HCT116 (cell line): ENCODE results near the gene MPEG1. TPM values are rescaled to one million over a fixed set of nuclear protein-coding genes. Genes with fewer than 3 reads are reported as not detected.

Experiments
- ATAC-seq: fragments of 200-7000 bp; cut with Tn5 transposase; 2 replicates; pipeline ENCODE4 v1.9.1; 2020; ENCODE audit warnings: mild to moderate bottlenecking, moderate library complexity
- BruUV-seq: library from RNA; stranded (reverse); fragments of 400-500 nt; replicated peaks from 2 replicates; lab custom pipeline; 2021; lab: Mats Ljungman, UMichigan
- CTCF ChIA-PET: fragments of 300-600 bp; sonication (Branson Sonifier 250); formaldehyde crosslinking; loops from one replicate; lab custom pipeline; 2021; ENCODE audit warnings: antibody characterized with exemption; lab: Charles Lee
- POLR2A ChIA-PET: fragments of 300-600, 350-600 bp; sonication (Branson Sonifier 250); formaldehyde crosslinking; loops from one replicate; lab custom pipeline; 2021; ENCODE audit warnings: antibody characterized with exemption; lab: Charles Lee
- RAD21 ChIA-PET, 2 experiments: fragments of 300-600 bp; sonication (Branson Sonifier 250); formaldehyde crosslinking; loops; one replicate each; lab custom pipeline; 2023; ENCODE audit warnings: low total read pairs in 2 of 2; ENCODE audit not compliant: uncharacterized antibody in 2 of 2, unreplicated experiment in 2 of 2, low non-redundant PET in 1 of 2; lab: Charles Lee
- DNase-seq: peaks from one replicate; pipeline ENCODE4 v3.0.0-alpha.2; 2010; ENCODE audit warnings: low read depth, low spot score
- H2AFZ ChIP-seq: fragments of 200-600 bp; shearing (Covaris generic), sonication (generic); 2 replicates; pipeline ENCODE4 v1.6.1; 2017; ENCODE audit warnings: low read depth, mixed run types, mixed read lengths, antibody characterized with exemption, low read length; ENCODE audit not compliant: poor library complexity, severe bottlenecking
- H3K27ac ChIP-seq: 2 replicates; pipeline ENCODE4 v1.5.1; 2012; ENCODE audit warnings: low read depth, low read length
- H3K27me3 ChIP-seq: fragments of 200-600 bp; sonication (generic); 2 replicates; pipeline ENCODE4 v1.6.1; 2016; ENCODE audit warnings: mixed run types, low read length, mixed read lengths; ENCODE audit not compliant: insufficient read depth
- H3K36me3 ChIP-seq, 2 experiments: fragments of 200-500 bp in 1 of 2; fragments of 200-600 bp in 1 of 2; sonication (Bioruptor generic) in 1 of 2; sonication (generic) in 1 of 2; 2 replicates each; pipeline versions ENCODE4 v1.5.1 to v1.6.1; 2014 to 2016; ENCODE audit warnings: low read length in 2 of 2, inconsistent platforms in 1 of 2, mixed read lengths in 1 of 2, mixed run types in 1 of 2; ENCODE audit not compliant: insufficient read depth in 2 of 2, control insufficient read depth in 1 of 2
- H3K4me1 ChIP-seq, 2 experiments: fragments of 200-600 bp in 1 of 2; sonication (generic) in 1 of 2; 2 replicates each; pipeline versions ENCODE4 v1.5.1 to v1.6.1; 2012 to 2017; ENCODE audit warnings: low read length in 2 of 2, inconsistent platforms in 1 of 2, mild to moderate bottlenecking in 1 of 2, mixed read lengths in 1 of 2, mixed run types in 1 of 2, moderate library complexity in 1 of 2; ENCODE audit not compliant: insufficient read depth in 2 of 2, control insufficient read depth in 1 of 2
- H3K4me2 ChIP-seq: fragments of 200-600 bp; sonication (generic); 2 replicates; pipeline ENCODE4 v1.6.1; 2017; ENCODE audit warnings: mixed run types, low read length, mixed read lengths
- H3K4me3 ChIP-seq, 2 experiments: fragments of 200-600 bp in 1 of 2; sonication (generic) in 1 of 2; replicated peaks in 1 of 2; 2 replicates each; pipeline ENCODE4 v1.5.1; 2011 to 2016; ENCODE audit warnings: low read length in 2 of 2, control low read depth in 1 of 2, low read depth in 1 of 2, mild to moderate bottlenecking in 1 of 2, mixed read lengths in 1 of 2, mixed run types in 1 of 2
- H3K79me2 ChIP-seq: fragments of 200-600 bp; sonication (generic); 2 replicates; pipeline ENCODE4 v1.6.1; 2017; ENCODE audit warnings: mild to moderate bottlenecking, mixed run types, low read length, moderate library complexity, mixed read lengths; ENCODE audit not compliant: insufficient read depth
- H3K9ac ChIP-seq: fragments of 200-600 bp; sonication (generic); 2 replicates; pipeline ENCODE4 v1.6.1; 2016; ENCODE audit warnings: low read length, mixed read lengths
- H3K9me2 ChIP-seq: fragments of 200-600 bp; sonication (generic), shearing (Covaris generic); 2 replicates; pipeline ENCODE4 v1.6.1; 2017; ENCODE audit warnings: mixed run types, mild to moderate bottlenecking, moderate library complexity; ENCODE audit not compliant: insufficient read depth
- H3K9me3 ChIP-seq, 2 experiments: fragments of 200-500 bp in 1 of 2; fragments of 200-600 bp in 1 of 2; sonication (Bioruptor generic) in 1 of 2; sonication (generic) in 1 of 2; 2 replicates each; pipeline ENCODE4 v1.6.1; 2014 to 2017; ENCODE audit warnings: low read length in 2 of 2, mixed read lengths in 2 of 2, inconsistent platforms in 1 of 2, low read depth in 1 of 2, mild to moderate bottlenecking in 1 of 2, mixed run types in 1 of 2, moderate library complexity in 1 of 2; ENCODE audit not compliant: control insufficient read depth in 1 of 2, insufficient read depth in 1 of 2
- H4K20me1 ChIP-seq: fragments of 200-600 bp; sonication (generic), shearing (Covaris generic); 2 replicates; pipeline ENCODE4 v1.6.1; 2017; ENCODE audit warnings: mixed run types, mild to moderate bottlenecking, moderate library complexity; ENCODE audit not compliant: insufficient read depth
- ATF3 ChIP-seq: IDR thresholded peaks from 2 replicates; pipeline ENCODE4 v1.6.1; 2012
- CEBPB ChIP-seq: IDR thresholded peaks from 2 replicates; pipeline ENCODE4 v1.6.1; 2012; ENCODE audit warnings: low read depth
- ELF1 ChIP-seq: IDR thresholded peaks from 2 replicates; pipeline ENCODE4 v1.6.1; 2012; ENCODE audit warnings: low read depth, borderline replicate concordance
- JUND ChIP-seq: IDR thresholded peaks from 2 replicates; pipeline ENCODE4 v1.6.1; 2012
- POLR2AphosphoS5 ChIP-seq: IDR thresholded peaks from 2 replicates; pipeline ENCODE4 v1.6.1; 2011; ENCODE audit warnings: mild to moderate bottlenecking, low read depth, low read length, moderate library complexity
- RAD21 ChIP-seq: IDR thresholded peaks from 2 replicates; pipeline ENCODE4 v1.6.1; 2012; ENCODE audit warnings: low read depth, mild to moderate bottlenecking
- SIN3A ChIP-seq: IDR thresholded peaks from 2 replicates; pipeline ENCODE4 v1.6.1; 2012; ENCODE audit warnings: low read depth
- SP1 ChIP-seq: IDR thresholded peaks from 2 replicates; pipeline ENCODE4 v1.6.1; 2012; ENCODE audit warnings: low read depth
- YY1 ChIP-seq: IDR thresholded peaks from 2 replicates; pipeline ENCODE4 v1.6.1; 2011; ENCODE audit warnings: low read length, low read depth, moderate library complexity, mild to moderate bottlenecking; ENCODE audit not compliant: insufficient replicate concordance; ENCODE audit errors: extremely low read depth
- ZNF274 ChIP-seq: fragments of 200-500 bp; sonication (Bioruptor generic); IDR thresholded peaks from 2 replicates; pipeline ENCODE4 v1.6.1; 2014; ENCODE audit warnings: mild to moderate bottlenecking, low read depth, low read length, inconsistent platforms
- intact Hi-C: fragments of 100-400 bp; cut with micrococcal nuclease; formaldehyde crosslinking; loops from 2 replicates; pipeline ENCODE4 v1.10.0; 2022
- total RNA-seq: library from RNA; stranded (reverse); gene quantifications from one replicate; pipeline ENCODE4 v1.2.1, GENCODE V29; 2021; ENCODE audit not compliant: unreplicated experiment
- TF ChIP-seq, protein P1 (sequence below): IDR thresholded peaks from 2 replicates; pipeline ENCODE4 v1.6.1; 2012
- TF ChIP-seq, protein P2 (sequence below), 3 experiments: fragments of 200-600 bp in 1 of 3; sonication (generic) in 1 of 3; IDR thresholded peaks in 2 of 3; conservative IDR thresholded peaks in 1 of 3; 2 replicates each; pipeline ENCODE4 v1.5.1; 2012 to 2017; ENCODE audit warnings: low read depth in 2 of 3, low read length in 2 of 3, antibody characterized with exemption in 1 of 3, borderline replicate concordance in 1 of 3, control low read depth in 1 of 3, mild to moderate bottlenecking in 1 of 3, mixed read lengths in 1 of 3, mixed run types in 1 of 3, moderate library complexity in 1 of 3; ENCODE audit not compliant: insufficient read depth in 1 of 3

MPEG1 gene
- total RNA-seq, 1 experiment from 2014 or later, result 0.07 TPM

- TF ChIP-seq, protein P1, sequence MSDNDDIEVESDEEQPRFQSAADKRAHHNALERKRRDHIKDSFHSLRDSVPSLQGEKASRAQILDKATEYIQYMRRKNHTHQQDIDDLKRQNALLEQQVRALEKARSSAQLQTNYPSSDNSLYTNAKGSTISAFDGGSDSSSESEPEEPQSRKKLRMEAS, result no peak
Measured at GRCh38 chr11:59178402-59178801, 34.3 kb downstream of the MPEG1 start (continued).

DNA sequence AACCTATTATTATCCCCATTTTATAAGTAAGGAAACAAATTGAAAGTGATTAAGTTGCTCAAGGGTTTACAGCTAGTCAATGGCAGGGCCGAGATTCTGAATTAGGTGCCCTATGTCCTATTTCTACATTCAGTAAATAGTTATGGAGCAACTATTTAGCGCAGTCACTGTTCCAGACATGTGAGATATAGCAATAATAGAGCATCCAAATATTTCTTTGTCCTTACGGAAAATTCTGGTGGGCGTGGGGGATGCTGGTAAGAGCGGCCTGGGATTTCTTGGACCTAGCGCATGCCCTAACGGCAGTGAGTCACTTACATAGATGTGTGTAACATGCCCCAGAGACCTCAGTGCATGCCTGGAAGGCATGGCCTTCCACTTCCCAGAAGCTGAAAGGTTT lies 36.4 kb downstream of the MPEG1 start:
- no peak overlapping the region for H3K9ac ChIP-seq
- H3K36me3 ChIP-seq, result no peaks in the 10 kb centered on the region
- H3K4me1 ChIP-seq, result peaks cover 14 to 35% of the 10 kb centered on the region in 2 experiments; a peak in 3 of 4 replicates
- H3K27ac ChIP-seq, result no peak overlapping the region
- ATAC-seq (no peak), DNase-seq (no peak)
- no peak overlapping the region for H3K4me2 ChIP-seq
- H4K20me1 ChIP-seq, result no peaks in the 10 kb centered on the region
- ChIA-PET RAD21 (no interaction called here), POLR2A (no interaction called here), CTCF (no interaction called here)
- H3K79me2 ChIP-seq, result no peaks in the 10 kb centered on the region
- no peak overlapping the region for H2AFZ ChIP-seq
- H3K4me3 ChIP-seq, result no peak overlapping the region
- no peaks in the 10 kb centered on the region for H3K27me3 ChIP-seq
- intact Hi-C loops, result no loop called here
- TF ChIP-seq ZNF274, result no peak
- no peak for TF ChIP-seq CEBPB
- no peak for TF ChIP-seq RAD21
- TF ChIP-seq SP1, result no peak
- no peak for TF ChIP-seq ELF1
- no peak for TF ChIP-seq YY1
- TF ChIP-seq ATF3, result no peak
- TF ChIP-seq, all 23 proteins: peak for 0
- BruUV-seq, result no TSS peak
- Histone ChIP-seq H3K9me3 (no peaks in the 10 kb centered on the region), H3K9me2 (no peaks in the 10 kb centered on the region)

- H3K27ac ChIP-seq, result no peak overlapping the region
- H3K4me2 ChIP-seq, result no peak overlapping the region
- H3K9me2 ChIP-seq, result no peaks in the 10 kb centered on the region
- H3K79me2 ChIP-seq, result no peaks in the 10 kb centered on the region
- no peak overlapping the region for H2AFZ ChIP-seq
- no peaks in the 10 kb centered on the region for H3K36me3 ChIP-seq
- CTCF ChIA-PET, result interaction anchor here (1.5 to 2.7 kb wide), 2 partner anchors 11 to 31 kb away, joined by 3 to 23 read pairs; no protein-coding TSS in a partner anchor
- no peak overlapping the region for H3K4me3 ChIP-seq
- H4K20me1 ChIP-seq, result no peaks in the 10 kb centered on the region
- H3K9me3 ChIP-seq, result no peaks in the 10 kb centered on the region
- no peak for DNase-seq
- no TSS peak for BruUV-seq
- RAD21 ChIA-PET, result no interaction called here
- POLR2A ChIA-PET, result no interaction called here
- TF ChIP-seq SIN3A (no peak), JUND (no peak), POLR2AphosphoS5 (no peak)
- TF ChIP-seq, protein P1, result no peak
- TF ChIP-seq, protein P2, sequence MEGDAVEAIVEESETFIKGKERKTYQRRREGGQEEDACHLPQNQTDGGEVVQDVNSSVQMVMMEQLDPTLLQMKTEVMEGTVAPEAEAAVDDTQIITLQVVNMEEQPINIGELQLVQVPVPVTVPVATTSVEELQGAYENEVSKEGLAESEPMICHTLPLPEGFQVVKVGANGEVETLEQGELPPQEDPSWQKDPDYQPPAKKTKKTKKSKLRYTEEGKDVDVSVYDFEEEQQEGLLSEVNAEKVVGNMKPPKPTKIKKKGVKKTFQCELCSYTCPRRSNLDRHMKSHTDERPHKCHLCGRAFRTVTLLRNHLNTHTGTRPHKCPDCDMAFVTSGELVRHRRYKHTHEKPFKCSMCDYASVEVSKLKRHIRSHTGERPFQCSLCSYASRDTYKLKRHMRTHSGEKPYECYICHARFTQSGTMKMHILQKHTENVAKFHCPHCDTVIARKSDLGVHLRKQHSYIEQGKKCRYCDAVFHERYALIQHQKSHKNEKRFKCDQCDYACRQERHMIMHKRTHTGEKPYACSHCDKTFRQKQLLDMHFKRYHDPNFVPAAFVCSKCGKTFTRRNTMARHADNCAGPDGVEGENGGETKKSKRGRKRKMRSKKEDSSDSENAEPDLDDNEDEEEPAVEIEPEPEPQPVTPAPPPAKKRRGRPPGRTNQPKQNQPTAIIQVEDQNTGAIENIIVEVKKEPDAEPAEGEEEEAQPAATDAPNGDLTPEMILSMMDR (IDR thresholded peaks at IDR 0.05 in 2 of 3, conservative IDR thresholded peaks at IDR 0.05 in 1 of 3; ENCODE audit: borderline replicate concordance in 1 of 3, insufficient read depth in 1 of 3, low read depth in 2 of 3, low read length in 2 of 3), result no peak
- TF ChIP-seq, all 23 proteins: peak for 0
- intact Hi-C loops, result no loop called here
- no peak overlapping the region for H3K9ac ChIP-seq
- H3K4me1 ChIP-seq, result peaks cover 14 to 39% of the 10 kb centered on the region in 2 experiments; a peak in 3 of 4 replicates
- H3K27me3 ChIP-seq, result no peaks in the 10 kb centered on the region
- ATAC-seq, result no peak
Measured at GRCh38 chr11:59175091-59175501, 37.6 kb downstream of the MPEG1 start.
